Tibial nerve (tissue), 4 donors: ENCODE measurements around the gene COQ2.
"Not testable (repeated sequence)": the region's sequence is repeated elsewhere in the genome, so short reads cannot be mapped to it uniquely, and the experiment has no call there.

Source experiments
- CTCF ChIP-seq, 5 experiments: fragments of 200-600 bp in 3 of 5; fragments of 450-650 bp in 2 of 5; sonication (generic) in 3 of 5; IDR thresholded peaks; one replicate each; pipeline ENCODE4 v1.5.1; 2016 to 2019; ENCODE audit warnings: antibody characterized with exemption in 5 of 5, mild to moderate bottlenecking in 3 of 5, moderate library complexity in 2 of 5
- EP300 ChIP-seq, 2 donors: sonication (generic); formaldehyde crosslinking; IDR thresholded peaks; one replicate each; pipeline ENCODE4 v1.6.1; 2017; ENCODE audit warnings: antibody characterized with exemption in 2 of 2, mild to moderate bottlenecking in 1 of 2
- POLR2A ChIP-seq, 2 donors: fragments of 450-650 bp; IDR thresholded peaks; one replicate each; pipeline ENCODE4 v1.6.1; 2017; ENCODE audit warnings: antibody characterized with exemption in 2 of 2, mild to moderate bottlenecking in 2 of 2, moderate library complexity in 2 of 2

GRCh38 chr4:83290059-83290774 is 5.6 kb upstream of the COQ2 start:
- not testable (repeated sequence) for TF ChIP-seq CTCF, EP300, POLR2A (IDR thresholded peaks at IDR 0.05)
